ENCODE results near the gene CCDC85A.

Gene CCDC85A

GRCh38 chr2:56231361-56231760 is 47.6 kb downstream of the CCDC85A start:
- DNase-seq (ENCODE audit: extremely low read depth, low read depth): no peak
- no peak overlapping the region for H3K4me3 ChIP-seq (replicated peaks; ENCODE audit: low read depth, low read length)
- TF ChIP-seq, protein P1, sequence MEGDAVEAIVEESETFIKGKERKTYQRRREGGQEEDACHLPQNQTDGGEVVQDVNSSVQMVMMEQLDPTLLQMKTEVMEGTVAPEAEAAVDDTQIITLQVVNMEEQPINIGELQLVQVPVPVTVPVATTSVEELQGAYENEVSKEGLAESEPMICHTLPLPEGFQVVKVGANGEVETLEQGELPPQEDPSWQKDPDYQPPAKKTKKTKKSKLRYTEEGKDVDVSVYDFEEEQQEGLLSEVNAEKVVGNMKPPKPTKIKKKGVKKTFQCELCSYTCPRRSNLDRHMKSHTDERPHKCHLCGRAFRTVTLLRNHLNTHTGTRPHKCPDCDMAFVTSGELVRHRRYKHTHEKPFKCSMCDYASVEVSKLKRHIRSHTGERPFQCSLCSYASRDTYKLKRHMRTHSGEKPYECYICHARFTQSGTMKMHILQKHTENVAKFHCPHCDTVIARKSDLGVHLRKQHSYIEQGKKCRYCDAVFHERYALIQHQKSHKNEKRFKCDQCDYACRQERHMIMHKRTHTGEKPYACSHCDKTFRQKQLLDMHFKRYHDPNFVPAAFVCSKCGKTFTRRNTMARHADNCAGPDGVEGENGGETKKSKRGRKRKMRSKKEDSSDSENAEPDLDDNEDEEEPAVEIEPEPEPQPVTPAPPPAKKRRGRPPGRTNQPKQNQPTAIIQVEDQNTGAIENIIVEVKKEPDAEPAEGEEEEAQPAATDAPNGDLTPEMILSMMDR (IDR thresholded peaks at IDR 0.05; ENCODE audit: low read depth, low read length, missing control alignments): no peak

DNA sequence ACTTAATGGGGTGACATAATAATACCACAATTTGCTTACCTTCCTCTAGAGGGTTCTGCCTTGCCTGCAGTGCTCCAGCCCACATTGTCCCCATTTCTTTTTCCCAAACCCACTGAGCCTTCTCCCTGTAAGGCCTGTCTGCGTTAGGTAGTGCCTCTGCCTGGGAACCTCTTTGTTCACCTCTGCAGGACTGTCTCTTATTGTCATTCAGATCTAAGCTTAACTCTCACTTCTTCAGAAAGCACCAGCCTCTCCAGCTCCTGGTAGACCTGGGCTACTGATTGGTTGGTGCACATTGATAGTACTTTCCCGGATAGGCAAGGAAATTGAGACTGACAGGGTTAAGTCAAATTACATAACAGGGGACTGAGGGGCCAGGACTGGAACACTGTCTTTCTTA is 49.1 kb downstream of the CCDC85A start:
- TF ChIP-seq, protein P1 (IDR thresholded peaks at IDR 0.05; ENCODE audit: low read depth, low read length, missing control alignments): no peak
- DNase-seq (ENCODE audit: extremely low read depth, low read depth): no peak
- no peak overlapping the region for H3K4me3 ChIP-seq (replicated peaks; ENCODE audit: low read depth, low read length)

DNA sequence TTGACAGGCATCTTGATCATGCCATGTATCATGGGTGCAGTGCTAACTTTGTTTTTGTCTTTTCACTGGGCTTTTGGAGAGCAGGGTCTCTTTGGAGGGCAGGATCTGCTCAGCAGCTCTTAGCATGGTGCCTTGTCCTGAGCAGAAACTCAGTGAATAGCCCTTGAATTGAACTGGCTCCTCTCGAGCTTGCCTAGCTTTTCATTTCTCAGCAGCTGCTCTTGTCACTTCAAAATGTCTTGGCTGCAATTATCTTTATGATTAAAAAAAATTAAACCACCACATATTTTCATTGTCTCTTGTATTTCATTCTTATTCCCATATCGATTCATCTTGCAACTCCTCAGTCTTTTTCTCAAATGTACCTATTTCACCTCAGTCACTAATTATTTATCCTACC is 50.5 kb downstream of the CCDC85A start:
- H3K4me3 ChIP-seq (replicated peaks; ENCODE audit: low read depth, low read length): no peak overlapping the region
- no peak for DNase-seq (ENCODE audit: extremely low read depth, low read depth)
- TF ChIP-seq, protein P1 (IDR thresholded peaks at IDR 0.05; ENCODE audit: low read depth, low read length, missing control alignments): no peak

GRCh38 chr2:56239030-56239429 is 55.2 kb downstream of the CCDC85A start:
- TF ChIP-seq, protein P1 (IDR thresholded peaks at IDR 0.05; ENCODE audit: low read depth, low read length, missing control alignments): no peak
- no peak overlapping the region for H3K4me3 ChIP-seq (replicated peaks; ENCODE audit: low read depth, low read length)
- no peak for DNase-seq (ENCODE audit: extremely low read depth, low read depth)

GRCh38 chr2:56239437-56239836 is 55.6 kb downstream of the CCDC85A start:
- H3K4me3 ChIP-seq (replicated peaks; ENCODE audit: low read depth, low read length): no peak overlapping the region
- DNase-seq (ENCODE audit: extremely low read depth, low read depth): no peak
- TF ChIP-seq, protein P1 (IDR thresholded peaks at IDR 0.05; ENCODE audit: low read depth, low read length, missing control alignments): no peak

GRCh38 chr2:56240210-56240609 is 56.4 kb downstream of the CCDC85A start:
- TF ChIP-seq, protein P1 (IDR thresholded peaks at IDR 0.05; ENCODE audit: low read depth, low read length, missing control alignments): no peak
- H3K4me3 ChIP-seq (replicated peaks; ENCODE audit: low read depth, low read length): no peak overlapping the region
- DNase-seq (ENCODE audit: extremely low read depth, low read depth): no peak

DNA sequence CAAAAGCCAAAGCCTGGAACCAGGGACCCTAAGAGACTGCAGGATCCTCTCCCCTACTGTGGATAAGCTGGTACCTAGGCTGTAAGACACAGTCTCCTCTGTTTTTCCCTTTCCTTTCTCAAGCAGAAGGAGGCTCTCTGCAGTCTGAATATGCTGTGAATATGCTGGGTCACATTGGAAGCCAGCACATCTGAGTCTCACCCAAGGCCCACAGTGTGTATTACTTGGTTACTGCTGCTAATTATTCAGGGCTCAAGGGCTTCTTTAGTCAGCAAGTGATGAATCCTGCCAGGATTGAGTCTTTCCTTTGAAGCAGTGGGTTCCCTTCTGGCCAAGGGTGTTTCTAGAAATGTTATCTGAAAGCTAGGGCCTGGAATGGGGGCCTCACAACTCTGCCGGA is 60.7 kb downstream of the CCDC85A start:
- no peak for DNase-seq (ENCODE audit: extremely low read depth, low read depth)
- TF ChIP-seq, protein P1 (IDR thresholded peaks at IDR 0.05; ENCODE audit: low read depth, low read length, missing control alignments): no peak
- no peak overlapping the region for H3K4me3 ChIP-seq (replicated peaks; ENCODE audit: low read depth, low read length)

All from HFF-Myc (cell line).